PC-3 (cell line): ENCODE data around the gene MAP2K3.
"Not testable (repeated sequence)": the region's sequence is repeated elsewhere in the genome, so short reads cannot be mapped to it uniquely, and the experiment has no call there.

Experiments used
- CTCF ChIP-seq: fragments of 300-600 bp; sonication (generic); conservative IDR thresholded peaks from 2 replicates; pipeline ENCODE4 v1.5.1; 2017; ENCODE audit warnings: antibody characterized with exemption, low read depth, mild to moderate bottlenecking, low read length
- EZH2phosphoT487 ChIP-seq: fragments of 300-600 bp; sonication (generic); IDR thresholded peaks from 2 replicates; pipeline ENCODE4 v1.6.1; 2018; ENCODE audit warnings: mild to moderate bottlenecking, antibody characterized with exemption, low read length, borderline replicate concordance

GRCh38 chr17:21344801-21345200 is 60.3 kb downstream of the MAP2K3 start:
- not testable (repeated sequence) for TF ChIP-seq CTCF, EZH2phosphoT487
